ENCODE data around the gene SLC6A13.

- TF ChIP-seq ISL2 (CRISPR knock-in tag; IDR thresholded peaks at IDR 0.05) (no peak), RCOR2 (CRISPR knock-in tag; IDR thresholded peaks at IDR 0.05) (no peak), SALL2 (CRISPR knock-in tag; IDR thresholded peaks at IDR 0.05) (no peak), ZNF780A (CRISPR knock-in tag; IDR thresholded peaks at IDR 0.05) (no peak), ATF7 (IDR thresholded peaks at IDR 0.05) (no peak), ATF7 (CRISPR knock-in tag; IDR thresholded peaks at IDR 0.05) (no peak), ZBTB40 (IDR thresholded peaks at IDR 0.05) (no peak), ZBTB40 (CRISPR knock-in tag; IDR thresholded peaks at IDR 0.05) (no peak), EZH2 (conservative IDR thresholded peaks at IDR 0.05; ENCODE audit: low read depth, low read length) (no peak), CTCF (CRISPR knock-in tag; IDR thresholded peaks at IDR 0.05) (no peak), ZNF33A (CRISPR knock-in tag; IDR thresholded peaks at IDR 0.05; ENCODE audit: borderline replicate concordance) (no peak), ERF (CRISPR knock-in tag; IDR thresholded peaks at IDR 0.05) (no peak), ELK4 (CRISPR knock-in tag; IDR thresholded peaks at IDR 0.05; ENCODE audit: borderline replicate concordance) (no peak), PLSCR1 (CRISPR knock-in tag; IDR thresholded peaks at IDR 0.05; ENCODE audit: borderline replicate concordance) (no peak), SAFB2 (CRISPR knock-in tag; IDR thresholded peaks at IDR 0.05; ENCODE audit: borderline replicate concordance, low read depth) (no peak), KDM1A (CRISPR knock-in tag; IDR thresholded peaks at IDR 0.05) (no peak)
These were observed 77.1 kb downstream of the SLC6A13 start for GRCh38 chr12:185576-185955.
